HUES48 (cell line): ENCODE measurements around the gene PTPN9.
A peak's percentile ranks its signal among the peaks of the same experiment; 100 is the strongest.
"Not testable (repeated sequence)": the region's sequence is repeated elsewhere in the genome, so short reads cannot be mapped to it uniquely, and the experiment has no call there.

Experiments used
- H3K27ac ChIP-seq: one replicate; pipeline ENCODE4 v1.7.0; 2013; ENCODE audit warnings: low read depth, low read length, inconsistent platforms
- H3K27me3 ChIP-seq: 2 replicates; pipeline ENCODE4 v1.6.1; 2013; ENCODE audit warnings: mild to moderate bottlenecking, low read length; ENCODE audit not compliant: control insufficient read depth, insufficient read depth
- H3K36me3 ChIP-seq: 2 replicates; pipeline ENCODE4 v1.6.1; 2013; ENCODE audit warnings: low read length; ENCODE audit not compliant: control insufficient read depth, insufficient read depth
- H3K4me1 ChIP-seq: 2 replicates; pipeline ENCODE4 v1.6.1; 2013; ENCODE audit warnings: mild to moderate bottlenecking, low read length; ENCODE audit not compliant: control insufficient read depth, insufficient read depth
- H3K4me3 ChIP-seq: 2 replicates; pipeline ENCODE4 v1.5.1; 2013; ENCODE audit warnings: mild to moderate bottlenecking, low read depth, low read length
- H3K9ac ChIP-seq: 2 replicates; pipeline ENCODE4 v1.6.1; 2013; ENCODE audit warnings: mild to moderate bottlenecking, low read depth, low read length, moderate library complexity
- H3K9me3 ChIP-seq: 2 replicates; pipeline ENCODE4 v1.6.1; 2013; ENCODE audit warnings: low read length; ENCODE audit not compliant: control insufficient read depth, insufficient read depth

The PTPN9 gene

GRCh38 chr15:75553659-75554058, 25.5 kb downstream of the PTPN9 start:
- Histone ChIP-seq H3K9me3 (no peaks in the 10 kb centered on the region), H3K27me3 (no peaks in the 10 kb centered on the region), H3K4me3 (no peak overlapping the region), H3K9ac (no peak overlapping the region), H3K27ac (no peak overlapping the region), H3K36me3 (no peaks in the 10 kb centered on the region; the same call in 1 of the 2 replicates), H3K4me1 (no peaks in the 10 kb centered on the region)

- no peaks in the 10 kb centered on the region for H3K9me3 ChIP-seq
- H3K27me3 ChIP-seq = no peaks in the 10 kb centered on the region
- H3K9ac ChIP-seq = no peak overlapping the region
- no peak overlapping the region for H3K4me3 ChIP-seq
- H3K4me1 ChIP-seq = no peaks in the 10 kb centered on the region
- no peak overlapping the region for H3K27ac ChIP-seq
- H3K36me3 ChIP-seq = no peaks in the 10 kb centered on the region; the same call in 1 of the 2 replicates
Measured at GRCh38 chr15:75551091-75551490, 28.0 kb downstream of the PTPN9 start.

GRCh38 chr15:75545064-75545463, 34.1 kb downstream of the PTPN9 start:
- no peaks in the 10 kb centered on the region for H3K27me3 ChIP-seq
- no peaks in the 10 kb centered on the region for H3K9me3 ChIP-seq
- H3K27ac ChIP-seq = no peak overlapping the region
- no peak overlapping the region for H3K9ac ChIP-seq
- H3K36me3 ChIP-seq = no peaks in the 10 kb centered on the region
- H3K4me3 ChIP-seq = no peak overlapping the region
- H3K4me1 ChIP-seq = no peaks in the 10 kb centered on the region

- no peak overlapping the region for H3K4me3 ChIP-seq
Measured at GRCh38 chr15:75544359-75544758, 34.8 kb downstream of the PTPN9 start.

GRCh38 chr15:75542949-75543545, 36.1 kb downstream of the PTPN9 start:
- not testable (repeated sequence) for H3K27me3 ChIP-seq, H3K36me3 ChIP-seq, H3K9ac ChIP-seq, H3K27ac ChIP-seq, H3K9me3 ChIP-seq, H3K4me1 ChIP-seq, H3K4me3 ChIP-seq

More at GRCh38 chr15:75544359-75544758, 34.8 kb downstream of the PTPN9 start:
- no peaks in the 10 kb centered on the region for H3K36me3 ChIP-seq
- no peak overlapping the region for H3K9ac ChIP-seq
- H3K4me1 ChIP-seq = no peaks in the 10 kb centered on the region
- H3K27me3 ChIP-seq = no peaks in the 10 kb centered on the region
- H3K27ac ChIP-seq = no peak overlapping the region
- no peaks in the 10 kb centered on the region for H3K9me3 ChIP-seq

GRCh38 chr15:75542386-75542797, 36.7 kb downstream of the PTPN9 start:
- Histone ChIP-seq H3K27ac (peak overlapping the region; percentile 50), H3K4me1 (no peaks in the 10 kb centered on the region), H3K27me3 (no peaks in the 10 kb centered on the region), H3K4me3 (no peak overlapping the region), H3K36me3 (no peaks in the 10 kb centered on the region), H3K9me3 (no peaks in the 10 kb centered on the region), H3K9ac (no peak overlapping the region)

- Histone ChIP-seq H3K36me3 (no peaks in the 10 kb centered on the region), H3K4me1 (no peaks in the 10 kb centered on the region), H3K4me3 (no peak overlapping the region), H3K9ac (no peak overlapping the region), H3K27me3 (no peaks in the 10 kb centered on the region), H3K9me3 (no peaks in the 10 kb centered on the region), H3K27ac (no peak overlapping the region)
Measured at GRCh38 chr15:75538376-75538775, 40.7 kb downstream of the PTPN9 start.

- Histone ChIP-seq H3K27me3 (no peaks in the 10 kb centered on the region), H3K27ac (no peak overlapping the region)
Measured at GRCh38 chr15:75533945-75534344, 45.2 kb downstream of the PTPN9 start.

GRCh38 chr15:75532413-75533250, 46.5 kb downstream of the PTPN9 start:
- Histone ChIP-seq H3K9ac (no peak overlapping the region), H3K4me3 (no peak overlapping the region), H3K36me3 (no peaks in the 10 kb centered on the region), H3K9me3 (no peaks in the 10 kb centered on the region), H3K27me3 (no peaks in the 10 kb centered on the region), H3K27ac (peak overlapping the region; percentile 59), H3K4me1 (peaks cover 6% of the 10 kb centered on the region)

More at GRCh38 chr15:75533945-75534344, 45.2 kb downstream of the PTPN9 start:
- no peak overlapping the region for H3K4me3 ChIP-seq
- no peak overlapping the region for H3K9ac ChIP-seq
- no peaks in the 10 kb centered on the region for H3K36me3 ChIP-seq
- H3K4me1 ChIP-seq = peaks cover 6% of the 10 kb centered on the region
- no peaks in the 10 kb centered on the region for H3K9me3 ChIP-seq

- Histone ChIP-seq H3K27ac (peak overlapping the region; percentile 7), H3K9ac (no peak overlapping the region), H3K9me3 (no peaks in the 10 kb centered on the region), H3K27me3 (no peaks in the 10 kb centered on the region), H3K36me3 (peaks cover 14% of the 10 kb centered on the region), H3K4me3 (no peak overlapping the region), H3K4me1 (peaks cover 6% of the 10 kb centered on the region)
Measured at GRCh38 chr15:75531041-75531450, 48.1 kb downstream of the PTPN9 start.

GRCh38 chr15:75530169-75530568, 48.9 kb downstream of the PTPN9 start:
- Histone ChIP-seq H3K9ac (no peak overlapping the region), H3K27ac (no peak overlapping the region), H3K27me3 (no peaks in the 10 kb centered on the region), H3K36me3 (peaks cover 22% of the 10 kb centered on the region), H3K9me3 (no peaks in the 10 kb centered on the region), H3K4me1 (peaks cover 6% of the 10 kb centered on the region), H3K4me3 (no peak overlapping the region)
